H9 (cell line): Measurements from ENCODE around the gene BMP7. TPM values are rescaled to one million over a fixed set of nuclear protein-coding genes. Genes with fewer than 3 reads are reported as not detected.

Experiments used
- DNase-seq: peaks from one replicate; pipeline ENCODE4 v3.0.0-alpha.2; 2017
- H2AFZ ChIP-seq: one replicate; pipeline ENCODE4 v1.6.1; 2013; ENCODE audit warnings: mild to moderate bottlenecking, low read length, control low read depth, moderate library complexity
- H2AK5ac ChIP-seq: 2 replicates; pipeline ENCODE4 v1.6.1; 2013; ENCODE audit warnings: low read length, control low read depth, mixed read lengths; ENCODE audit not compliant: insufficient read length
- H2BK120ac ChIP-seq: one replicate; pipeline ENCODE4 v1.6.1; 2013; ENCODE audit warnings: low read depth, mild to moderate bottlenecking, low read length, control low read depth, inconsistent platforms; ENCODE audit not compliant: poor library complexity, severe bottlenecking
- H2BK12ac ChIP-seq: 2 replicates; pipeline ENCODE4 v1.6.1; 2013; ENCODE audit warnings: low read length, control low read depth, mixed read lengths, low read depth; ENCODE audit not compliant: insufficient read length
- H2BK15ac ChIP-seq: 2 replicates; pipeline ENCODE4 v1.6.1; 2013; ENCODE audit warnings: low read depth, low read length, control low read depth
- H2BK20ac ChIP-seq: one replicate; pipeline ENCODE4 v1.6.1; 2013; ENCODE audit warnings: low read depth, mild to moderate bottlenecking, low read length, control low read depth, inconsistent platforms; ENCODE audit not compliant: poor library complexity, severe bottlenecking
- H2BK5ac ChIP-seq: 2 replicates; pipeline ENCODE4 v1.6.1; 2013; ENCODE audit warnings: low read length, control low read depth, mixed read lengths; ENCODE audit not compliant: insufficient read length
- H3K14ac ChIP-seq: 2 replicates; pipeline ENCODE4 v1.6.1; 2013; ENCODE audit warnings: low read length, control low read depth; ENCODE audit not compliant: insufficient read depth
- H3K18ac ChIP-seq: 2 replicates; pipeline ENCODE4 v1.6.1; 2013; ENCODE audit warnings: low read depth, mild to moderate bottlenecking, mixed read lengths, low read length, control low read depth; ENCODE audit not compliant: insufficient read length
- H3K23ac ChIP-seq: 2 replicates; pipeline ENCODE4 v1.6.1; 2013; ENCODE audit warnings: low read length, control low read depth, mixed read lengths, low read depth; ENCODE audit not compliant: insufficient read length
- H3K23me2 ChIP-seq: 2 replicates; pipeline ENCODE4 v1.6.1; 2013; ENCODE audit warnings: low read depth, mild to moderate bottlenecking, mixed read lengths, low read length, control low read depth; ENCODE audit not compliant: insufficient read length, poor library complexity, severe bottlenecking
- H3K27ac ChIP-seq: 2 replicates; pipeline ENCODE4 v1.5.1; 2013; ENCODE audit warnings: low read length, control low read depth, mixed read lengths, low read depth; ENCODE audit not compliant: insufficient read length
- H3K27me3 ChIP-seq: 2 replicates; pipeline ENCODE4 v1.6.1; 2013; ENCODE audit warnings: low read length, control low read depth, inconsistent platforms; ENCODE audit not compliant: insufficient read depth
- H3K4ac ChIP-seq: 2 replicates; pipeline ENCODE4 v1.6.1; 2013; ENCODE audit warnings: low read depth, mild to moderate bottlenecking, control low read depth, inconsistent platforms, low read length, moderate library complexity
- H3K4me1 ChIP-seq: 2 replicates; pipeline ENCODE4 v1.6.1; 2013; ENCODE audit warnings: low read length, control low read depth, inconsistent platforms; ENCODE audit not compliant: insufficient read depth
- H3K4me2 ChIP-seq: 2 replicates; pipeline ENCODE4 v1.6.1; 2013; ENCODE audit warnings: low read length, control low read depth, mixed read lengths; ENCODE audit not compliant: insufficient read length, insufficient read depth
- H3K56ac ChIP-seq: 2 replicates; pipeline ENCODE4 v1.6.1; 2013; ENCODE audit warnings: low read depth, mild to moderate bottlenecking, mixed read lengths, low read length, control low read depth; ENCODE audit not compliant: insufficient read length
- H3K79me1 ChIP-seq: 2 replicates; pipeline ENCODE4 v1.6.1; 2013; ENCODE audit warnings: low read depth, mild to moderate bottlenecking, moderate library complexity, low read length, control low read depth, inconsistent platforms; ENCODE audit not compliant: insufficient read depth, poor library complexity, severe bottlenecking
- H3K79me2 ChIP-seq: 2 replicates; pipeline ENCODE4 v1.6.1; 2013; ENCODE audit warnings: low read length, control low read depth, inconsistent platforms; ENCODE audit not compliant: insufficient read depth
- H3K9ac ChIP-seq: 2 replicates; pipeline ENCODE4 v1.6.1; 2013; ENCODE audit warnings: low read length, control low read depth, mixed read lengths; ENCODE audit not compliant: insufficient read length; ENCODE audit errors: extremely low read depth
- H3K9me3 ChIP-seq: one replicate; pipeline ENCODE4 v1.6.1; 2013; ENCODE audit warnings: low read depth, low read length, inconsistent platforms; ENCODE audit not compliant: control insufficient read depth
- H3T11ph ChIP-seq: one replicate; pipeline ENCODE4 v1.6.1; 2013; ENCODE audit warnings: mild to moderate bottlenecking, low read length, control low read depth, inconsistent platforms
- H4K20me1 ChIP-seq: one replicate; pipeline ENCODE4 v1.6.1; 2013; ENCODE audit not compliant: control insufficient read depth, insufficient read length, insufficient read depth
- H4K5ac ChIP-seq: 2 replicates; pipeline ENCODE4 v1.6.1; 2013; ENCODE audit warnings: low read depth, mild to moderate bottlenecking, mixed read lengths, low read length, control low read depth; ENCODE audit not compliant: insufficient read length
- H4K8ac ChIP-seq: replicated peaks from 2 replicates; pipeline ENCODE4 v1.6.1; 2013; ENCODE audit warnings: low read length, control low read depth, mixed read lengths, low read depth; ENCODE audit not compliant: insufficient read length
- H4K91ac ChIP-seq: 2 replicates; pipeline ENCODE4 v1.6.1; 2013; ENCODE audit warnings: low read depth, mild to moderate bottlenecking, moderate library complexity, mixed read lengths, low read length, control low read depth; ENCODE audit not compliant: insufficient read length
- H3K27ac Mint-ChIP-seq, 3 experiments: 2 replicates in 2 of 3; 3 replicates in 1 of 3; pipeline ENCODE4 v1.8.0; 2020 to 2021; ENCODE audit warnings: mixed read lengths in 3 of 3, mild to moderate bottlenecking in 1 of 3, moderate library complexity in 1 of 3
- H3K27me3 Mint-ChIP-seq: 2 replicates; pipeline ENCODE4 v1.8.0; 2021; ENCODE audit warnings: low read depth, mild to moderate bottlenecking, moderate library complexity, mixed read lengths
- H3K36me3 Mint-ChIP-seq, 3 experiments: 2 replicates in 2 of 3; 3 replicates in 1 of 3; pipeline ENCODE4 v1.8.0; 2020 to 2021; ENCODE audit warnings: low read depth in 3 of 3, mixed read lengths in 3 of 3; ENCODE audit not compliant: insufficient read depth in 1 of 3
- H3K4me1 Mint-ChIP-seq, 2 experiments: 2 replicates each; pipeline ENCODE4 v1.8.0; 2020; ENCODE audit warnings: mixed read lengths in 2 of 2
- H3K4me3 Mint-ChIP-seq, 2 experiments: 2 replicates in 1 of 2; 3 replicates in 1 of 2; pipeline ENCODE4 v1.8.0; 2020 to 2021; ENCODE audit warnings: mild to moderate bottlenecking in 2 of 2, mixed read lengths in 2 of 2, moderate library complexity in 1 of 2
- H3K9me3 Mint-ChIP-seq, 2 experiments: 2 replicates in 1 of 2; 3 replicates in 1 of 2; pipeline ENCODE4 v1.8.0; 2020; ENCODE audit warnings: mild to moderate bottlenecking in 2 of 2, mixed read lengths in 2 of 2, moderate library complexity in 1 of 2
- WGBS: extraction: QIAGEN DNeasy Blood & Tissue Kit; methylation state at CpG from one replicate; pipeline ENCODE4 v1.1.7; 2013; ENCODE audit warnings: missing lambda C conversion rate, low lambda C conversion rate, mixed read lengths; ENCODE audit not compliant: insufficient read length; ENCODE audit errors: extremely low coverage; 5-methylcytosine and 5-hydroxymethylcytosine counted together
- total RNA-seq: library from RNA; stranded (reverse); gene quantifications from 2 replicates; pipeline ENCODE4 v1.2.1, GENCODE V29; 2021
- TF ChIP-seq, protein P1 (sequence below): fragments of 200-600 bp; sonication (generic); conservative IDR thresholded peaks from 3 replicates; pipeline ENCODE4 v1.8.0; 2021; ENCODE audit warnings: antibody characterized with exemption, mild to moderate bottlenecking

BMP7 gene
- total RNA-seq, 1 experiment from 2014 or later, result 17.7 TPM

- no peak overlapping the region for H2BK20ac ChIP-seq
- no peak overlapping the region for H3K14ac ChIP-seq
- no peak overlapping the region for H3K27ac Mint-ChIP-seq
Observed at GRCh38 chr20:57214948-57215347, 51.5 kb downstream of the BMP7 start.

More at GRCh38 chr20:57214948-57215347, 51.5 kb downstream of the BMP7 start:
- Mint-ChIP-seq H3K36me3 (peaks cover 0 to 4% (median 0%) of the 10 kb centered on the region in 3 experiments; a peak in 1 of 7 replicates), H3K4me1 (peaks cover 28 to 39% of the 10 kb centered on the region in 2 experiments), H3K27me3 (peaks cover 16% of the 10 kb centered on the region), H3K4me3 (no peak overlapping the region), H3K9me3 (no peaks in the 10 kb centered on the region)
- Histone ChIP-seq H3K4me1 (peaks cover 4% of the 10 kb centered on the region; the same call in 1 of the 2 replicates), H3K23me2 (no peaks in the 10 kb centered on the region), H3K56ac (no peak overlapping the region), H2BK15ac (no peak overlapping the region), H3T11ph (no peak overlapping the region), H3K9ac (no peak overlapping the region), H3K27ac (no peak overlapping the region), H2BK120ac (no peak overlapping the region), H2BK12ac (no peak overlapping the region), H4K91ac (no peak overlapping the region), H3K79me1 (no peaks in the 10 kb centered on the region), H4K20me1 (no peaks in the 10 kb centered on the region), H4K8ac (no peak overlapping the region), H3K4me2 (no peak overlapping the region), H3K9me3 (no peaks in the 10 kb centered on the region), H2BK5ac (no peak overlapping the region), H3K27me3 (no peaks in the 10 kb centered on the region), H3K4ac (no peak overlapping the region), H3K79me2 (no peaks in the 10 kb centered on the region), H3K18ac (no peak overlapping the region), H3K23ac (no peak overlapping the region), H4K5ac (no peak overlapping the region), H2AK5ac (no peak overlapping the region), H2AFZ (no peak overlapping the region)
- no CpG with 5 or more reads among the region's 2 CpGs for whole genome bisulfite sequencing
- TF ChIP-seq, protein P1, sequence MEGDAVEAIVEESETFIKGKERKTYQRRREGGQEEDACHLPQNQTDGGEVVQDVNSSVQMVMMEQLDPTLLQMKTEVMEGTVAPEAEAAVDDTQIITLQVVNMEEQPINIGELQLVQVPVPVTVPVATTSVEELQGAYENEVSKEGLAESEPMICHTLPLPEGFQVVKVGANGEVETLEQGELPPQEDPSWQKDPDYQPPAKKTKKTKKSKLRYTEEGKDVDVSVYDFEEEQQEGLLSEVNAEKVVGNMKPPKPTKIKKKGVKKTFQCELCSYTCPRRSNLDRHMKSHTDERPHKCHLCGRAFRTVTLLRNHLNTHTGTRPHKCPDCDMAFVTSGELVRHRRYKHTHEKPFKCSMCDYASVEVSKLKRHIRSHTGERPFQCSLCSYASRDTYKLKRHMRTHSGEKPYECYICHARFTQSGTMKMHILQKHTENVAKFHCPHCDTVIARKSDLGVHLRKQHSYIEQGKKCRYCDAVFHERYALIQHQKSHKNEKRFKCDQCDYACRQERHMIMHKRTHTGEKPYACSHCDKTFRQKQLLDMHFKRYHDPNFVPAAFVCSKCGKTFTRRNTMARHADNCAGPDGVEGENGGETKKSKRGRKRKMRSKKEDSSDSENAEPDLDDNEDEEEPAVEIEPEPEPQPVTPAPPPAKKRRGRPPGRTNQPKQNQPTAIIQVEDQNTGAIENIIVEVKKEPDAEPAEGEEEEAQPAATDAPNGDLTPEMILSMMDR, result no peak
- DNase-seq, result no peak
